Tibial artery (tissue), 4 donors: Measurements from ENCODE around the gene PNKP.

Source experiments
- DNase-seq, 2 donors: peaks; one replicate each; pipeline ENCODE4 v3.0.0-alpha.2; 2019
- H3K27ac ChIP-seq, 2 donors: fragments of 200-600 bp; sonication (generic) in 1 of 2; 1 replicate in 1 of 2; 2 replicates in 1 of 2; pipeline ENCODE4 v1.5.1; 2018 to 2019; ENCODE audit warnings: mild to moderate bottlenecking in 1 of 2
- H3K27me3 ChIP-seq, 2 donors: fragments of 200-600 bp; sonication (generic) in 1 of 2; one replicate each; pipeline versions ENCODE4 v1.5.1 to v1.6.0; 2016 to 2019
- H3K36me3 ChIP-seq, 3 donors: fragments of 200-600 bp; sonication (generic) in 2 of 3; one replicate each; pipeline ENCODE4 v1.5.1; 2016 to 2019; ENCODE audit warnings: mild to moderate bottlenecking in 2 of 3
- H3K4me1 ChIP-seq, 4 donors: fragments of 200-600 bp; sonication (generic) in 2 of 4; 1 replicate in 3 of 4; 2 replicates in 1 of 4; pipeline ENCODE4 v1.5.1; 2016 to 2019
- H3K4me3 ChIP-seq, 2 donors: fragments of 200-600 bp; sonication (generic) in 1 of 2; 1 replicate in 1 of 2; 2 replicates in 1 of 2; pipeline ENCODE4 v1.5.1; 2018 to 2019; ENCODE audit warnings: mild to moderate bottlenecking in 2 of 2
- H3K9me3 ChIP-seq, 3 donors: fragments of 200-600 bp; sonication (generic) in 1 of 3; one replicate each; pipeline ENCODE4 v1.5.1; 2016 to 2019
- intact Hi-C: fragments of 100-400 bp; cut with DNase I; formaldehyde crosslinking; loops from one replicate; pipeline ENCODE4 v1.15.0; 2023; ENCODE audit warnings: low total_unique reads
- TF ChIP-seq, protein P1 (sequence below), 2 experiments: fragments of 200-600 bp in 1 of 2; fragments of 450-650 bp in 1 of 2; IDR thresholded peaks; one replicate each; pipeline ENCODE4 v1.5.1; 2017 to 2019; ENCODE audit warnings: antibody characterized with exemption in 2 of 2, mild to moderate bottlenecking in 1 of 2, moderate library complexity in 1 of 2

PNKP gene

DNA sequence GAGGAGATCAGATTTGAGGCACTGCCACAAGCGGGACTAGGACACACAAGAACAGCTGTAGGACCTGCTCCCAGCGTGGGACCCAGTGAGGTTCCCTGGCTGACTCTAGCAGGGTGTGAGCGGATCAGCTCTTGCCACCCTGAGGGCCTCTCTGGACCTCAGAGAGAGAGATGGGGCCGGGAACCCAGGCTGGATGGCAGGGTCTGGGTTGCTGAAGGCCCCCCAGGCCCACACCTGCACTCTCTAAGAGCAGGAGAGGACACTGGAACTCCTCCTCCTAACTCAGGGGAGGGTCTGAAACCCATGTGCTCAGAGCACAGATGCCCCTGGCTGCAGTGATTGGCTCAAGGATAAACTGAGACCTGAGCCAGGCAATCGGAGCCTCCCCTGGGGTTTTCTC is 42.8 kb upstream of the PNKP start:
- intact Hi-C loops, result no loop called here
- TF ChIP-seq, protein P1, sequence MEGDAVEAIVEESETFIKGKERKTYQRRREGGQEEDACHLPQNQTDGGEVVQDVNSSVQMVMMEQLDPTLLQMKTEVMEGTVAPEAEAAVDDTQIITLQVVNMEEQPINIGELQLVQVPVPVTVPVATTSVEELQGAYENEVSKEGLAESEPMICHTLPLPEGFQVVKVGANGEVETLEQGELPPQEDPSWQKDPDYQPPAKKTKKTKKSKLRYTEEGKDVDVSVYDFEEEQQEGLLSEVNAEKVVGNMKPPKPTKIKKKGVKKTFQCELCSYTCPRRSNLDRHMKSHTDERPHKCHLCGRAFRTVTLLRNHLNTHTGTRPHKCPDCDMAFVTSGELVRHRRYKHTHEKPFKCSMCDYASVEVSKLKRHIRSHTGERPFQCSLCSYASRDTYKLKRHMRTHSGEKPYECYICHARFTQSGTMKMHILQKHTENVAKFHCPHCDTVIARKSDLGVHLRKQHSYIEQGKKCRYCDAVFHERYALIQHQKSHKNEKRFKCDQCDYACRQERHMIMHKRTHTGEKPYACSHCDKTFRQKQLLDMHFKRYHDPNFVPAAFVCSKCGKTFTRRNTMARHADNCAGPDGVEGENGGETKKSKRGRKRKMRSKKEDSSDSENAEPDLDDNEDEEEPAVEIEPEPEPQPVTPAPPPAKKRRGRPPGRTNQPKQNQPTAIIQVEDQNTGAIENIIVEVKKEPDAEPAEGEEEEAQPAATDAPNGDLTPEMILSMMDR (IDR thresholded peaks at IDR 0.05), result no peak
- H3K36me3 ChIP-seq, result peaks cover 15 to 64% (median 40%) of the 10 kb centered on the region in 3 donors

DNA sequence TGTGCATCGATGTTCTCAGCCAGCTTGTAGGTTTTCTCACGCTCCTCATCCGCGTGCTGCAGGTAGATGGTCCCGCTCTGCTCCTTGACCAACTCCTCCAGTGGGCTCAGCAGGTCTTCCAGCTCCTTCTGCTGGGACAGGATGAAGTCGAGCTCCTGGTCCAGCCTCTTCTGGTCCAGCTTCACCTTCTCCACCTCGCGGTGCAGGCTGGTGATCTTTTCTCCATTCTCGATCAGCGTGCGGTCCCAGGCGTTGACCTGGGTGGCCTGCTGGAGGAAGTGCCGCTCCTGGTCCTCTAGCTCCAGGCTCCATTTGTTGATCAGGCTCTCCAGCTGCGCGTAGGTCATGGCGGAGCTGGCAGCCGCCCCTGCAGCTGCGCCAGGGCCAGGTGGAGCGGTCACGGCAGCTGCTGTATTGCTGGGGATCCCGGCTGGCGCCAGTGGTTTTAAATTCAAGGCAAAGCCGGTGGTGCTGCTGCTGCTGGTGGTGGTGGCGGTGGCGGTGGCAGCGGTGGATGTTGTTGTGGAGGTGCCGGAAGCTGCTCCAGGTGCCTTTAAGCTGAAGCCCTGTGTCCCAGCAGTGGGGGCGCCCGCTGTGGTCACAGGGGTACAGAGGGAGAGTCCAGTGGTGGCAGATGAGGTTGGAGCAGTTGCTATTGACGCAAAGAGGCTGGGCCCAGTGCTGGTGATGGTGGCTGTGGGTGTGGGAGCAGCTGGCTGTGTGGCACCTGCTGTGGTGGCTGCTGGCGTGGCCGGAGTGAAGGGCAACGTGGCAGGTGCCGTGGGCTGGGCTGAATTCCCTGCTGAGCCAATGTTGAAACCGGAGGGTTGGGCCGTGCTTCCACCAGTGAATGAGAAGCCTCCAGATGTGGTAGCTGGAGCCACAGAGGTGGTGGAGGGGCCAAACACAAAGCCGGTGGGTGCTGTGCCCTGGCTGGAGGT is 41.4 kb upstream of the PNKP start:
- Histone ChIP-seq H3K36me3 (peaks cover 14 to 52% (median 35%) of the 10 kb centered on the region in 3 donors), H3K27ac (no peak overlapping the region), H3K4me1 (peaks cover 0 to 19% (median 10%) of the 10 kb centered on the region in 4 donors), H3K9me3 (no peaks in the 10 kb centered on the region), H3K4me3 (no peak overlapping the region), H3K27me3 (no peaks in the 10 kb centered on the region)
- TF ChIP-seq, protein P1 (IDR thresholded peaks at IDR 0.05), result no peak
- intact Hi-C loops, result no loop called here
- no peak for DNase-seq

More for the DNA sequence above, 42.8 kb upstream of the PNKP start:
- DNase-seq, result no peak
- Histone ChIP-seq H3K27me3 (no peaks in the 10 kb centered on the region), H3K4me3 (no peak overlapping the region), H3K4me1 (peaks cover 0 to 19% (median 10%) of the 10 kb centered on the region in 4 donors), H3K27ac (no peak overlapping the region), H3K9me3 (no peaks in the 10 kb centered on the region)

DNA sequence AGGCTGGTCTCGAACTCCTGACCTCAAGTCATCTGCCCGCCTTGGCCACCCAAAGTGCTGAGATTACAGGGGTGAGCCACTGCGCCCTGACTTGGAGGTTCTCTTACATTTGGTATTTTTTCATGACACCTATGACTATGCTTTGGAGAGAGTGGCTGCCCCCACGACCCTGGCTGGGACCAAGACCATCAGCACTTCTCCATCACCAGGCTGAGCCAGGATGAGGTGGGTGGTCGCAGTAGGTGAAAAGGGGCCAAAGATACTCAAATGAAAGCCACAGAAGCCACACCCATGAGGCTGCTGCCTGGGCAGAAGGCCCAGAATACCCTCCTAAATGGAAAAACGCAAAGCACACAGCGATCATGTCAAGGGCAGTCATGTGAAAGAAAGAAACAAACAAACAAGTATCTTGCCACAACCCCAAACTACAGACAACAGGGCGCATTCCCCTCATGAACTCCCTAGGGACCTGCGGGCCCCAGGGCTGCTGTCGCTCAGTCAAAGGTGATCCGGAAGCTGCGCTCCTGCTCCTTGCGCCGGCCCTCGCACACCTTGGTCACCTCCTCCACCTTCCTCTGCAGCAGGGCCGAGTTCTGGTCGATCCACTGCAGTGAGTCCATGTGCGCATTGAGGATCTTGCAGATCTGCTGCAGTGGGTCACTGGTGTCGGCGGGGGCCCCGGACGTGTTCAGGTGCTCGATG is 40.5 kb upstream of the PNKP start:
- intact Hi-C loops, result no loop called here
- TF ChIP-seq, protein P1 (IDR thresholded peaks at IDR 0.05), result no peak
- H3K4me1 ChIP-seq, result peaks cover 0 to 19% (median 10%) of the 10 kb centered on the region in 4 donors
- H3K27ac ChIP-seq, result no peak overlapping the region
- H3K9me3 ChIP-seq, result no peaks in the 10 kb centered on the region
- H3K4me3 ChIP-seq, result no peak overlapping the region
- H3K27me3 ChIP-seq, result no peaks in the 10 kb centered on the region
- H3K36me3 ChIP-seq, result peaks cover 14 to 44% (median 35%) of the 10 kb centered on the region in 3 donors
- no peak for DNase-seq

DNA sequence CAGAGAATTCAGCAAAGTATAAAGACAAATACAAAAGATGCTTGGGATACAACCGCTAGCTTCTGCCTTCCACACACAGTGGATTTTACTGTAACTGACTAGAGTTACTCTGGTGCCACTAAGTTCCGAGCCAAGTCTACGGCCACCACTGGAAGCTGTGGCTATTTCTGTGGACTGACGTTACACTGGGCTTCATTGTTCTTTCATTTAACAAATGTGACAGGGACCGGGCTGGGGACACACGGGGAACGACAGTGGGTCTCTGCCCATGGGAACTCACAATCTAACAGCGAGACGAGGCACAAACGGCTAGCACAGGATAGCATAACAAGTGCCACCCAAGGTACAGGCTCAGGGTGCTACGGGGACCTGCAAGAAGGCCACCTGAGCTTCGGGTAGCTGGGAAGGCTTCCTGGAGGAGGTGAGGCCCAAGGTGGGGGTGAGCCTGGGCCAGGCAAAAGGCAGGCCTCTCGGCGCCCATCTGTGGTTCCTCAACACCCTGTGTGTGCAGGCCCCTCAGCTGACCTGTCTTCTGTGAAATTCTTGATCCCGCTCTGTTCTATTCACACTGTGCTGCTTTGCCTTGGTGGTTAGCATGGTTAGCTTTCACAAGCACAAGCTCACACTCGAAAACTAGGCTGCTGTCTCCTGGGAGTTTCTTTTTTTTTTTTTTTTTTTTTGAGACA is 39.6 kb upstream of the PNKP start:
- intact Hi-C loops, result no loop called here
- DNase-seq, result no peak
- Histone ChIP-seq H3K4me1 (peaks cover 0 to 15% (median 8%) of the 10 kb centered on the region in 4 donors), H3K36me3 (peaks cover 14 to 41% (median 35%) of the 10 kb centered on the region in 3 donors), H3K27me3 (no peaks in the 10 kb centered on the region), H3K4me3 (no peak overlapping the region), H3K27ac (no peak overlapping the region), H3K9me3 (no peaks in the 10 kb centered on the region)
- TF ChIP-seq, protein P1 (IDR thresholded peaks at IDR 0.05), result no peak

DNA sequence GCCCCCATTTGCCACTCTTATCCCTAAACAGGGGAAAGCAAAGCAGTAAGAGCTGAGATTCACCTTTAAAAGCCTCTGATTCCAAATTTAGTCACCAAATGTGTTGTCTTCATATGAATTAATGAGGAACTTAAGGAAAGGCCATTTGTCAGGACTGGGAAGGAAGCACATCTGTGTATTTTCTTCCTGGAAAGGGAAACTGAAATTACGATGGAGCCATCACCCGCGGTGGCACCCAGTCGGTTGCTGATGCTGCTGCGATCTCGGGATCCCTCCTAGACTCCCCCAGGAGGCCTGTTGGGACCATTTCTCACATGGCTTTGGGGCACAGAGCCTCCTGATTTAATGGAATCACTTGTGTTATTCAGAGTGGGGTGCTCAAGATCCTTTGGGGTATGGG is 36.8 kb upstream of the PNKP start:
- Histone ChIP-seq H3K36me3 (peaks cover 14 to 36% (median 31%) of the 10 kb centered on the region in 3 donors), H3K9me3 (no peaks in the 10 kb centered on the region), H3K4me1 (no peaks in the 10 kb centered on the region), H3K27me3 (no peaks in the 10 kb centered on the region), H3K27ac (no peak overlapping the region), H3K4me3 (no peak overlapping the region)
- no peak for DNase-seq
- TF ChIP-seq, protein P1 (IDR thresholded peaks at IDR 0.05), result no peak
- intact Hi-C loops, result no loop called here
